OCI-M1 (cell line): ENCODE results near the gene MYCBP2.
"Not testable (repeated sequence)": the region's sequence is repeated elsewhere in the genome, so short reads cannot be mapped to it uniquely, and the experiment has no call there.

Experiments used
- DNase-seq: peaks from one replicate; lab custom pipeline; 2025; lab: John Stamatoyannopoulos, UW

The MYCBP2 gene

DNA sequence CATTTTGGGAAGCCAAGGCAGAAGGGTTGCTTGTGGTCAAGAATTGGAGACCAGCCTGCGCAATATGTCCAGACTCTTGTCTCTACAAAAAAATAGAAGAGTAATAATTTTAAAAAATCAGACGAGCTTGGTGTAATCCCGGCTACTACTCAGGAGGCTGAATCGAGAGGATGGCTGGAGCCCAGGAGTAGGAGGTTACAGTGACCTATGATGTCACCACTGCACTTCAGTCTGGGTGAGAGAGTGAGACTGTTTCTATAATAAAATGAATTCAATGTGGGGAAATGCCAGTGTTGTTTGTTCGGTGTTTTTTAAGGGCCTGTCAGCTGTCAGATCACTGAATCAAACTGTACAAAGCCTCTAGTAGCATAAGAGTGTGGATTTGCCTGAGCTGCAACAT, 298.7 kb downstream of the MYCBP2 start:
- DNase-seq = no peak

DNA sequence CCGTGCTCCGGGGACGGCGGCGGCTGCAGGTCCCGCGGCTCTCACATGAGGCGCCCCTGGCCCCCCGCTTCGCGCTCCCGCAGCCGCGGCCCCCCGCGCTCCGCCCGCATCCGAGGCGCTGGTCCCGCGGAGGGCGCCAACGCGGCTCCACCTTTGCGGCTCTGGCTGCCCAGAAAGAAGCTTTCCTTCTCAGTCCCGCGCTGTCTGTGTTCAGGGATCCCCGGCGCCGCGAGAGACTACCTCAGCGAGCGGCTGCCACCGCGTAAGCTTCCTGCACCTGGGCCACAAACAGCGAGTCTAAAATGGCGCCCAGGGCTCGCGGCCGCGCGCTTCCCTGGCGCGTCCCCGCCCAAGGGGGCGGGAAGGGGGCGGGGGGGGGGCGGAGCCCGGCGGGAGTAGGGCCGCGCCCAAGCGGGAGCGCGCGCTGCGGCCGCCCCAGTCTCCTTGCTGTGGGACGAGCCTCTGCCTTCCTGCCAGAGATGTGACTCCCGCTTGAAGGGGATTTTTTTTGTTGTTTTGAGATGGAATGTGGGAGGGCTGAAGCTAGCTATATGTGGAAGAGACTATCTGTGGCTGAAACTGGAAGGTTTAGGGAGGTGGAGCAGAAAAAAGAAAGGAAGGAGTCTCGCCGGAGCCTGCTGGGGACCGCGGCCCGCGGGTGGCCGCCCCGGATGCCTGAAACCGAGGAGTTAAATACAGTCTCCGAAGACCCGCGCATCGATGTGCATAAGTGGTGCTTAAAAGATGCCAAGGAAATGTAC, 299.9 kb downstream of the MYCBP2 start, which contains the start of gene FBXL3:
TSS of gene FBXL3 (minus strand) at position 299 of the 761 bp plus-strand sequence. CDS start 5,299 bp downstream, outside the sequence.
- peak; percentile 88 for DNase-seq

DNA sequence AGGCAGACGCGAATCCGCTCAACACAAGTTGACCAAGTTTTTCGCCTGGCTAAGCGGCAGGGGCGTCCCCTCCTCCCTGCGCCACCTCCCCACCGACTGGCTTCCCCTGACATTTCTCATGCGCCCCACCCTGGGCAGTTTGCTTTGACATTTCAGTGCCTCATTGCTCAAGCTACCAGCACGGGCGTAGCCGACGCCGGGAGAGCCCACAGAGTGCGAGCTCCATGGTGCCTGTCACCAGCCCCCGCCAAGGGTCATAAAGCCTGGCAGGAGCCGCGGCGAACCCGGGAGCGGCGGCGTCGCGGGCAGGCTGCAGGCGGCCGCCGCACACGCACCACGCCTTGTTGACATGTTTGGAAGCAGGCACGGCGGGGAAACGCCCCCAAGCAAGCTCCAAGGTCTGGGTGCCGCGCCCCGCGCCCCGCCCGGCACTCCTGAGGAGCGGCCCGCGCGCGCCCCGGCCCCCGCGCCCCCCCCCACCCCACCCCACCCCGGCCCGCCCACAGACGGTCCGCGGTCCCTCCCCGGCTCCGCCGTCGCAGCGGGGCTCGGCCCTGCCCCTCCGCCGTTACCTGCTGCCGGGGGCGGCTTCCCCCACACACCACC, 300.5 kb downstream of the MYCBP2 start:
- peak; percentile 90 for DNase-seq

DNA sequence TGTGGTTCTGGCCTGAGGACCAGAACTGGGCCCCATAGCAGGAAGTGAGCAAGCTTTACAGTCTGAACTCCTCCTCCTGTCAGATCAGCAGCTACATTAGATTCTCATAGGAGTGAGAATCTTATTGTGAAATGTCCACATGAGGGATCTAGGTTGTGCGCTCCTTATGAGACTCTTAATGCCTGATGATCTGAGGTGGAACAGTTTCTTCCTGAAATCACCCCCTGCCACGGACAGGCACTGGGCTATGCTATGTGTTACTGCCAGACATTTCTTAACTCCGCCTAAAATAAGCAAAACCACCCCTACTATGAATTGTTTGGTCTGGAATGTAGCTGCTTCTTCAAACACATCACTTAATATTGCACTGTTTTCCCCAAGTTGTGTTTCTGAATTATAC, 304.6 kb downstream of the MYCBP2 start:
- no peak for DNase-seq

DNA sequence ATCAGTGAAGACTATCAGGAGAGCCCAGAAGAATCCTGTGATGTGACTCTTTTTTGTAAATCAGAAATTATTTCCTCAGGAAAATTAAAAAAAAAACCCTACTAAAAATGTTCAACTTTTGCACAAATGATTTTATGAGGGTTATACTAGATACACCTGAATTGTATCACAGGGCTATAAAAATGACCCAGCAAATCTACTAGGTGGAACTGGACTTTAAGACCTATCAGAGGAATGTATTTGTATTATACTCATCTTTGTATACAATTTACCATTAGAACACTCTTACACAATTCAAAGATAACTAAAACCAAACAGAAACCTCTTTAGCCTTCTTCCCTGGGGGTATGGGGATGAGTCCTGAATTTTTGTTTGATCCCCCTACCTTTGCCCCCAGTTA, 307.1 kb downstream of the MYCBP2 start:
- no peak for DNase-seq

DNA sequence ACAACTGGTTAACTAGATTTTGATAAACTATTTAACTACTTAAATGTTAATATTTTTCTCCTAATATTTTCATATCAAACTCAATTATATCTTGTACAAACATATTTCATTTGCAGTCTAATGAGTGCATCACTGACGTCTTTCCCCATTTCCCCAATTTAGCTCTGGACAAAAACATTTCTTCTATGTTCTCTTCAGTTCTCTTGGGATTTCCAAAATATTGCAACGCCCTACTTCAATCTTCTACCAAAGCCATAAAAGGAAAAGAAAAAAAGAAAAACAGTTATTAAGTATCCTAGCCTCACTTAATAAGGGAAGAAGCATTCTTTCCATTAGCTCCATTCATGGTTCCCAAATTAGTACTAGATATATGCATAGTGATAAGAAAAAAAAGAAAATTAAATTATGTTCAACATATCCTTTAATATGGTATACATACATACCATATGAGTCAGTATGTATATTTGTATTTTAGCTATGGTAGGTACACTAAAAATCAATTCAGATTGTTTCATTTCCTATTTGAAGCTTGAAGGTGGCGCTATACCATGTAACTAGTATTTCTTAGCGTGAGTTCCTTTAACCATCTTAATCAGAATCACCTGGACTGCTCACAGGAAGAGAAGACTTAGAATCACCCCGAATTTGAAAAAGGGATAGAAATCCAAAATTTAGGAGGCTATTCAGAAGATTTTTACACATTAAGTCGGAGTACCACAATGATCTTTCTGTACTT, 309.8 kb downstream of the MYCBP2 start:
- DNase-seq = no peak

DNA sequence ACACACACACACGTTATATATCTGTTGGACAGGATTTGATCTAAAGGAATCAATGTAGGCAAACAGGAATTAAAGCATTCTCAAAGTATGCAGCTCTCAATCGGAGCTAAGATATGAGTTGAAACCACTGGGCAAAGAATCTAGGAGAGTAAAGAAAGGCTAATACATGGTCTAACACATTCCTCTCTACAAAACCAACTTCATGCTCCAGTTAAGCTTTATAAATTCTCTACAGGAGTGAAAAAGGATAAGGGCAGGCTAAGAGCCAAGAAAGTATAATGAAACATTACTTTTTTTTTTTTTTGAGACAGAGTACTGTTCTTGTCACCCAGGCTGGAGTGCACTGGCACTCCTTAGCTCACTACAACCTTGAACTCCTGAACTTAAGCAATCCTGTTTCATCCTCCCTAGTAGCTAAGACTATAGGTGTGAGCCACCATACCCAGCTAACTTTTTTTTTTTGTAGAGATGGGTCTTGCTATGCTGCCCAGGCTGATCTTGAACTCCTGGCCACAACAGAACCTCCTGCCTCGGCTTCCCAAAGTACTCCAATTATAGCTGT, 310.6 kb downstream of the MYCBP2 start:
- DNase-seq = no peak

DNA sequence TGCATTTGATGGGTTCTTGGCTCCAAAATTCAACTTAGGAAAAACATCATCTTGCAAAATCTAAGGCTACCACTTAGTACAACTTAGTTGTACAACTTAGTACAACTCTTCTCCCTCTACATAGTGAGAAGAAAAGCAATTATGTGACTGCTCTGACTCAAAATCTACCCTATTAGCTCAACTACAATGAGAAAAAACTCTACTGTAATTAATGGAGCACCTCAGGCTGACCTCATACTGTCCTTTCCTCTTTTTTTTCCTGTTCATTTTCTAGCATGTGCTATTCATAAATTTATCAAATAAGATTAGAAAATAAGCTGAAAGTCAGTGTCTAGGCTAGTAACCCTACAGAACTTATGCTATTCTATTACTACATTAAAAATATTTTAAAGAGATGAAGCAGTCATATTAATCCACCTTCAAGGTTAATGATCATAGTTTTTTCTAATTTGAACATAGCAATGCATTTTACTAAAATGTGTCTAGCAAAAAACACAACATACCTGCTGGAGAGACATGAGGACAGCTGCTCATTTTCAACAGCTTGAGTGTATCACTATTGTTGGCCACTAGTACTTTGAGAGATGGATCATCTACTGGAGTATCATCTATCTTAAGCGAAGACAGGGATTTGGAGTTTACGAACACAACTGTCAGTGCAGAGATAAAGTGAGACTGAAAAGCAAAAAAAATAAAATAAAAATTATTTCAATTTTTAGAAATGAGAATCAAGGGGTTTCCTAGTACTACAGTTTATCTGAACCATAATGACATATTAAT, 311.8 kb downstream of the MYCBP2 start:
- DNase-seq = no peak

DNA sequence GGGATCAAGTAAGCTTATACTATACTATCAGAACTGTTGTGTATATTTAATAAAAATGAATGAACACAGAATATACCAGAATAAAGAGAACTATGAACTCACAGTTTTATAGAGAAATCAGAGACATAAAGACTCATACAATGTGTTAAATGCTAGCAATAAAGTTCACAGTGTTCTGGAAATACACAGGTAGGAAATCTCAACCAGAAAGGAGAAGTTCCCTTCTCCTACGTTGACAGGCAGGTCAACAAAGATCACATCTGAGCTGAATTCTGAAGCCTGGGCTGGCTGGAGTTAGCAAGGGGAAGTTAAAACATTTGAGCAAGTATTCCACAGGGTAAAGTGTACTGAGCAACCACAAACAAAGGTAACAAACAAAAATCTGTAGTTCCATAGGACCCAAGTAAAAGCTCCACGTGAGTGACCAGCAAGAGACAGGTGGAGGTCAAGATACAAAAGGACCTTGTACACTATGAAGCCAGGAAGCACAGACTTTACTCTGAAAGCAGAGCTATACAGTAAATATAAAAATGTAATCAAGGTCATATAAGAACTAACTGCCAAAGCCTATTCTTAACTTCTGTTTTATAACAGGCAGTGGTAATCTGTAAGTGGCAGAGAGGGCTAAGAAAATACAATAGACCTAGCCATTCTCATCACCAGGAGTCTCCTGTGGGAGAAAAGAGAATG, 312.9 kb downstream of the MYCBP2 start:
- DNase-seq = no peak

DNA sequence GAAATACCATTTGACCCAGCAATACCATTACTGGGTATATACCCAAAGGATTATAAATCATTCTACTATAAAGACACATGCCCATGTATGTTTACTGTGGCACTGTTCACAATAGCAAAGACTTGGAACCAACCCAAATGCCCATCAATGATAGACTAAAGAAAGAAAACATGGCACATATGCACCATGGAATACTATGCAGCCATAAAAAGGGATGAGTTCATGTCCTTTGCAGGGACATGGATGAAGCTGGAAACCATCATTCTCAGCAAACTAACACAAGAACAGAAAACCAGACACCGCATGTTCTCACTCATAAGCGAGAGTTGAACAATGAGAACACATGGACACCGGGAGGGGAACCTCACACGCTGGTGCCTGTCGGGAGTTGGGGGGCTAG, 317.2 kb downstream of the MYCBP2 start:
- not testable (repeated sequence) for DNase-seq

DNA sequence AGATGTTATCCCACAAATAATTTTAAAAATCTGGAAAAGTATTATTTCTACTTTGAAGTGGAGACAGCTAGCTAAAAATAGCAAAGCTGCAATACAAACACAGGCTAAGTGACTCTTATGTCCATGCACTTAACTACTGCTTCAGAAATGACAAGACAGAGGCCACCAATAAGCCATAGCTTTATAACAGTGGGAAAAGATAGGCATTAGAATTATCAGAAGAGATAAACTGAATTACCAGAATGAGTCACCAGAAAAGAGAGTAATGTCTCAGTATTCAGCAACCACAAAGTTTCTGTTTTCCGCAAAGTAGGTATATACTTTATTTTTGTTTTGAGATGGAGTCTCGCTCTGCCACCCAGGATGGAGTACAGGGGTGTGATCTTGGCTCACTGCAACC, 317.9 kb downstream of the MYCBP2 start:
- no peak for DNase-seq

DNA sequence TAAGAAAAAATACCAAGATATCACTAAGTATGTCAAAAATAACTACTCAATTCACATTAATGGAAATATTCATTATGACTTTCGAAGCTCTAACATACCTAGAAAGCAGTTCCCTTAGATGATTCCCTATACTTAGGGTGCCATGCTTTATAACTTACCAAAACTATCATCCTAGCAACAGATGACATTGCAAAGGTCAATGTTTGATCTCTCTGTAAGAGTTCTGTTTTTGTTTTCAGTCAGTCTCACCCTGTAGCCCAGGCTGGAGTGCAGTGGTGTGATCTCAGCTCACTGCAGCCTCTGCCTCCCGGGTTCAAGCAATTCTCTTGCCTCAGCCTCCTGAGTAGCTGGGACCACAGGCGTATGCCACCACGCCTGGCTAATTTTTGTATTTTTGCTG, 318.6 kb downstream of the MYCBP2 start:
- not testable (repeated sequence) for DNase-seq

DNA sequence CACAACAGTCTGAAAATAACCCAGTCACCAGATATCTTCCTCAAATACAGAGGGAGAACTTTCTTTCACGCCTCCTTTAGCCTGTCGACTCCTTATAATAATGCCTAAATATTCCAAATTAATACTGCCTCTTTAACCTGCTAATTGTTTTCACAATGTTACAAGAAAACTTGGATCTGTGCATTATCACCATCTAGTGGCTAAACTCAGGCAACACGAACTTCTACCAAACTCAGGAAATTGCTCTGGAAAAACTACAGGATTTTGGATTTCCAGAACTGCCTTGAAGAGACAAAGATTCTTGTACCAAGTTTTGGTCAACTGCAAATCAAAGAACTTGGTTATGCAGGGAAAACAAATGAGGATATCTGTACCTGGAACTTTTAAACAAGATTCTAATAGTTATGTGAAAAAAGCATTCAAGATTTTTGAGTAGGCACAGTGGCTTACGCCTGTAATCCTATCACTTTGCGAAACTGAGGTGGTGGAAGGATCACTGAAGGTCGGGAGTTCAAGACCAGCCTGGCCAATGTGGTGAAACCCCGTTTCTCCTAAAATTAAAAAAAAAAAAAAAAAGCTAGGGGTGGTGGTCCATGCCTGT, 324.2 kb downstream of the MYCBP2 start:
- peak; percentile 51 for DNase-seq

DNA sequence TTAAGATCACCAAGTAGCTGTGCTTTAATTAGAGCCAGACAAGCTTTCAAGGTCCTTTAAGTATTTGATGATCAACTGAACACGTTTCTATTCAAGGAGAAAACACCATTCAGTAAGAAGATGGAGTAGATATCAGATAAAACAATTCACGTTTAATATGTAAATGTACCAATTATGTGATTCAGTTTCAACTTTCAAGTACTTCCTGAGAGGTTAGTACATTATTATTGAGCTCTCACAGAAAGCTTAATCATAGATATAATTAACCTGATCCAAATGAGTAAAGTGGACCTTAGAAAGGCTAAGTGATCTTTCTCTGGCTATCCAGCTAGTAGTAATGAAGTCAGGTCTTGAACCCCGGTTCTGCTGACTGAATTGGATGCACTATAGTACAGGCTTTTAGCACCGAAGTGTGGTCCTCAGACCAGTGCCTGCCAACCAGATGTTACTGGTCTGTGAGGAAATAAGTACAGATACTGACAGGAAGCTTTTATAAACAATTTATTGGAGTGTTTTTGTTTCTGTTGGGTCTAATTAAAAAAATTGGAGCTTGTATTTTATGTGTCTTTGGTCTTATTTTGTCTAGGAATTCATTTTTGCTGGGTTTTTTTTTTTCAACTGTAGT, 324.8 kb downstream of the MYCBP2 start:
- DNase-seq = no peak

DNA sequence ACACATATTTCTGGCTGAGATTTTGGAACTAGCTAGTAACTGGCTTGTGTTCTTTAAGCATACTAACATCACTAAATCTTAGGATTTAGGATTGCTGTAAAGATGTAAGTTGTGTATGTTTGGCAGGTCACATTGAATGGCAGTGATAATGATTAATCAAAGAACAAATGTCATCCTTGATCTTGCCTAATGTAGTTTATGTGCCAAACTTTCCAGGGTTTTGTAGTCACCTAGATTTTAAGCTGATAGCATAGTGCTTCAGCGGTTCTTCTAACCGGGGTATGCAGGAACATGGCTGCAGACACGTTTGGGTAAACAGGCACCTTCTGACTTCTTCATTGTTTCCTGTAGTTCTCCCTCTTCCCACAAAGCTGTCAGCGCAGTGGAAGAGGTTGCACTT, 325.4 kb downstream of the MYCBP2 start:
- DNase-seq = no peak

DNA sequence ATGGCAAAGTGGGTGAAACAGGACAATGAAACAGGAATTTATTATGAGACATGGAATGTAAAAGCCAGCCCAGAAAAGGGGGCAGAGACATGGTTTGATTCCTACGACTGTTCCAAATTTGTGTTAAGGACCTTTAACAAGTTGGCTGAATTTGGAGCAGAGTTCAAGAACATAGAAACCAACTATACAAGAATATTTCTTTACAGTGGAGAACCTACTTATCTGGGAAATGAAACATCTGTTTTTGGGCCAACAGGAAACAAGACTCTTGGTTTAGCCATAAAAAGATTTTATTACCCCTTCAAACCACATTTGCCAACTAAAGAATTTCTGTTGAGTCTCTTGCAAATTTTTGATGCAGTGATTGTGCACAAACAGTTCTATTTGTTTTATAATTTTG, 326.4 kb downstream of the MYCBP2 start:
- no peak for DNase-seq
